Keratinocyte (primary cell): ENCODE results near the gene PAIP1. TPM values are rescaled to one million over a fixed set of nuclear protein-coding genes. Genes with fewer than 3 reads are reported as not detected.

Experiments used
- DNase-seq: peaks from one replicate; pipeline ENCODE4 v3.0.0-alpha.2; 2011; ENCODE audit warnings: low read depth, missing footprints, low spot score
- FAIRE-seq: peaks from 2 replicates; lab custom pipeline; 2011; peaks lifted over from hg19 to GRCh38; lab: Jason Lieb, UNC
- H2AFZ ChIP-seq: 2 replicates; pipeline ENCODE4 v1.6.0; 2012; ENCODE audit warnings: low read length, control low read depth, inconsistent platforms; ENCODE audit not compliant: control insufficient read depth
- H3K27ac ChIP-seq: 2 replicates; pipeline ENCODE4 v1.5.1; 2011; ENCODE audit warnings: low read length; ENCODE audit not compliant: control insufficient read depth, insufficient read depth
- H3K27me3 ChIP-seq: 3 replicates; pipeline ENCODE4 v1.6.0; 2011; ENCODE audit warnings: low read length; ENCODE audit not compliant: control insufficient read depth, insufficient read depth; ENCODE audit errors: extremely low read depth
- H3K36me3 ChIP-seq, 2 experiments: 2 replicates in 1 of 2; 3 replicates in 1 of 2; pipeline ENCODE4 v1.5.1; 2011; ENCODE audit warnings: low read length in 2 of 2, mild to moderate bottlenecking in 1 of 2; ENCODE audit not compliant: control insufficient read depth in 2 of 2, insufficient read depth in 2 of 2; ENCODE audit errors: extremely low read depth in 1 of 2
- H3K4me1 ChIP-seq: 3 replicates; pipeline ENCODE4 v1.5.1; 2011; ENCODE audit warnings: low read length; ENCODE audit not compliant: control insufficient read depth, insufficient read depth; ENCODE audit errors: extremely low read depth
- H3K4me2 ChIP-seq: 3 replicates; pipeline ENCODE4 v1.6.0; 2011; ENCODE audit warnings: low read depth, low read length; ENCODE audit not compliant: control insufficient read depth, insufficient read depth; ENCODE audit errors: extremely low read depth
- H3K4me3 ChIP-seq, 3 experiments: fragments of 200-600 bp in 1 of 3; sonication (generic) in 1 of 3; 2 replicates in 2 of 3; 3 replicates in 1 of 3; pipeline ENCODE4 v1.5.1; 2011 to 2016; ENCODE audit warnings: low read length in 3 of 3, mild to moderate bottlenecking in 3 of 3, control low read depth in 2 of 3, inconsistent platforms in 1 of 3, low read depth in 1 of 3, mixed read lengths in 1 of 3, mixed run types in 1 of 3, moderate library complexity in 1 of 3; ENCODE audit not compliant: control insufficient read depth in 2 of 3, insufficient read depth in 2 of 3; ENCODE audit errors: extremely low read depth in 1 of 3
- H3K79me2 ChIP-seq: 2 replicates; pipeline ENCODE4 v1.6.0; 2012; ENCODE audit warnings: low read length; ENCODE audit not compliant: control insufficient read depth, insufficient read depth
- H3K9ac ChIP-seq: 3 replicates; pipeline ENCODE4 v1.6.0; 2011; ENCODE audit warnings: low read length; ENCODE audit not compliant: control insufficient read depth, insufficient read depth; ENCODE audit errors: extremely low read depth
- H3K9me1 ChIP-seq: 3 replicates; pipeline ENCODE4 v1.6.0; 2011; ENCODE audit warnings: low read length; ENCODE audit not compliant: control insufficient read depth, insufficient read depth; ENCODE audit errors: extremely low read depth
- H3K9me3 ChIP-seq: 2 replicates; pipeline ENCODE4 v1.5.1; 2012; ENCODE audit warnings: low read depth, low read length; ENCODE audit not compliant: control insufficient read depth
- H4K20me1 ChIP-seq: 3 replicates; pipeline ENCODE4 v1.6.0; 2011; ENCODE audit warnings: low read length; ENCODE audit not compliant: control insufficient read depth, insufficient read depth; ENCODE audit errors: extremely low read depth
- EZH2 ChIP-seq: IDR thresholded peaks from one replicate; pipeline ENCODE4 v1.6.1; 2012; ENCODE audit warnings: inconsistent platforms, mild to moderate bottlenecking, low read length, moderate library complexity
- dilution Hi-C: fragments of 300-500 bp; cut with MboI; formaldehyde crosslinking; loops from one replicate; pipeline ENCODE4 v1.7.0; 2020; ENCODE audit warnings: low sequenced_read_pairs; ENCODE audit not compliant: extremely low pct_ligation_motif_present
- polyA plus RNA-seq, 5 experiments: library from polyadenylated mRNA; depleted of rRNA in 3 of 5; stranded (reverse) in 3 of 5; stranded (forward) in 1 of 5; unstranded in 1 of 5; fragments of >200 nt; gene quantifications; 1 replicate in 1 of 5; 2 replicates in 3 of 5; 3 replicates in 1 of 5; pipeline versions ENCODE4 v1.2.1 to v1.2.3, GENCODE V29; 2011 to 2012; ENCODE audit warnings: missing spikeins in 2 of 5, low read depth in 1 of 5, low replicate concordance in 1 of 5
- TF ChIP-seq, protein P1 (sequence below), 3 experiments: IDR thresholded peaks in 1 of 3; conservative IDR thresholded peaks in 1 of 3; optimal IDR thresholded peaks in 1 of 3; 2 replicates in 2 of 3; 3 replicates in 1 of 3; pipeline versions ENCODE3 to v1.5.1; 2011; ENCODE audit warnings: low read length in 3 of 3, mild to moderate bottlenecking in 3 of 3, moderate library complexity in 2 of 3, control low read depth in 1 of 3, inconsistent platforms in 1 of 3; ENCODE audit not compliant: insufficient read depth in 2 of 3; ENCODE audit errors: extremely low read depth in 1 of 3

Gene PAIP1
- polyA plus RNA-seq, 1 donor (not counting 4 experiments of a cell fraction or from before 2014, with no cell fraction given): 115 TPM

- H3K4me3 ChIP-seq: no peak overlapping the region
- no peak overlapping the region for H2AFZ ChIP-seq
- no peak for DNase-seq
- H3K79me2 ChIP-seq: peaks cover 21% of the 10 kb centered on the region
- H3K36me3 ChIP-seq: no peaks in the 10 kb centered on the region
- dilution Hi-C loops: no loop called here
- no peak for FAIRE-seq
- H3K9me3 ChIP-seq: no peaks in the 10 kb centered on the region
- no peaks in the 10 kb centered on the region for H3K9me1 ChIP-seq
- H3K27ac ChIP-seq: no peak overlapping the region
- H4K20me1 ChIP-seq: no peaks in the 10 kb centered on the region
- H3K4me2 ChIP-seq: no peak overlapping the region
- TF ChIP-seq, protein P1, sequence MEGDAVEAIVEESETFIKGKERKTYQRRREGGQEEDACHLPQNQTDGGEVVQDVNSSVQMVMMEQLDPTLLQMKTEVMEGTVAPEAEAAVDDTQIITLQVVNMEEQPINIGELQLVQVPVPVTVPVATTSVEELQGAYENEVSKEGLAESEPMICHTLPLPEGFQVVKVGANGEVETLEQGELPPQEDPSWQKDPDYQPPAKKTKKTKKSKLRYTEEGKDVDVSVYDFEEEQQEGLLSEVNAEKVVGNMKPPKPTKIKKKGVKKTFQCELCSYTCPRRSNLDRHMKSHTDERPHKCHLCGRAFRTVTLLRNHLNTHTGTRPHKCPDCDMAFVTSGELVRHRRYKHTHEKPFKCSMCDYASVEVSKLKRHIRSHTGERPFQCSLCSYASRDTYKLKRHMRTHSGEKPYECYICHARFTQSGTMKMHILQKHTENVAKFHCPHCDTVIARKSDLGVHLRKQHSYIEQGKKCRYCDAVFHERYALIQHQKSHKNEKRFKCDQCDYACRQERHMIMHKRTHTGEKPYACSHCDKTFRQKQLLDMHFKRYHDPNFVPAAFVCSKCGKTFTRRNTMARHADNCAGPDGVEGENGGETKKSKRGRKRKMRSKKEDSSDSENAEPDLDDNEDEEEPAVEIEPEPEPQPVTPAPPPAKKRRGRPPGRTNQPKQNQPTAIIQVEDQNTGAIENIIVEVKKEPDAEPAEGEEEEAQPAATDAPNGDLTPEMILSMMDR (optimal IDR thresholded peaks at IDR 0.05 in 1 of 3, IDR thresholded peaks at IDR 0.05 in 1 of 3, conservative IDR thresholded peaks at IDR 0.05 in 1 of 3; ENCODE audit: extremely low read depth in 1 of 3, insufficient read depth in 2 of 3, low read length in 3 of 3): no peak
- TF ChIP-seq EZH2: no peak
- H3K4me1 ChIP-seq: peaks cover 4% of the 10 kb centered on the region
- H3K9ac ChIP-seq: no peak overlapping the region
- no peaks in the 10 kb centered on the region for H3K27me3 ChIP-seq
Observed at GRCh38 chr5:43486353-43486752, 70.5 kb downstream of the PAIP1 start.

- H3K4me2 ChIP-seq: no peak overlapping the region
- peaks cover 24% of the 10 kb centered on the region for H3K79me2 ChIP-seq
- no peak overlapping the region for H3K9ac ChIP-seq
- H2AFZ ChIP-seq: no peak overlapping the region
- H3K4me1 ChIP-seq: peaks cover 4% of the 10 kb centered on the region
- H4K20me1 ChIP-seq: no peaks in the 10 kb centered on the region
- no peaks in the 10 kb centered on the region for H3K9me3 ChIP-seq
- H3K36me3 ChIP-seq: no peaks in the 10 kb centered on the region
- no peak overlapping the region for H3K27ac ChIP-seq
- no peak for DNase-seq
- FAIRE-seq: no peak
- dilution Hi-C loops: no loop called here
- no peaks in the 10 kb centered on the region for H3K27me3 ChIP-seq
- TF ChIP-seq EZH2: no peak
- TF ChIP-seq, protein P1 (optimal IDR thresholded peaks at IDR 0.05 in 1 of 3, IDR thresholded peaks at IDR 0.05 in 1 of 3, conservative IDR thresholded peaks at IDR 0.05 in 1 of 3; ENCODE audit: extremely low read depth in 1 of 3, insufficient read depth in 2 of 3, low read length in 3 of 3): no peak
- H3K4me3 ChIP-seq: no peak overlapping the region
- no peaks in the 10 kb centered on the region for H3K9me1 ChIP-seq
Observed at GRCh38 chr5:43485406-43485805, 71.5 kb downstream of the PAIP1 start.
